Mesothelial cell of epicardium (in vitro differentiated cells): ENCODE results near the gene IFI44L. TPM values are rescaled to one million over a fixed set of nuclear protein-coding genes. Genes with fewer than 3 reads are reported as not detected.

Experiments used
- DNase-seq, 2 experiments: peaks; one replicate each; pipeline ENCODE4 v3.0.0; 2021; ENCODE audit warnings: low spot score in 2 of 2; ENCODE audit not compliant: unreplicated experiment in 2 of 2
- H3K27ac Mint-ChIP-seq: 2 replicates; pipeline ENCODE4 v1.8.0; 2021; ENCODE audit warnings: mixed read lengths
- H3K27me3 Mint-ChIP-seq: 2 replicates; pipeline ENCODE4 v1.8.0; 2021; ENCODE audit warnings: low read depth, mixed read lengths
- H3K36me3 Mint-ChIP-seq: 2 replicates; pipeline ENCODE4 v1.8.0; 2021; ENCODE audit warnings: mixed read lengths
- H3K4me1 Mint-ChIP-seq: 2 replicates; pipeline ENCODE4 v1.8.0; 2021; ENCODE audit warnings: mixed read lengths
- H3K4me3 Mint-ChIP-seq: 2 replicates; pipeline ENCODE4 v1.8.0; 2021; ENCODE audit warnings: mild to moderate bottlenecking, moderate library complexity, mixed read lengths
- H3K9me3 Mint-ChIP-seq: 2 replicates; pipeline ENCODE4 v1.8.0; 2021; ENCODE audit warnings: mixed read lengths
- CTCF ChIP-seq: fragments of 200-600 bp; sonication (generic); IDR thresholded peaks from one replicate; pipeline ENCODE4 v1.5.0; 2021; ENCODE audit warnings: antibody characterized with exemption; ENCODE audit not compliant: unreplicated experiment
- total RNA-seq: library from RNA; stranded (reverse); gene quantifications from 3 replicates; pipeline ENCODE4 v1.2.1, GENCODE V29; 2021

Gene IFI44L
- total RNA-seq, 1 donor from 2014 or later: 105 TPM

- H3K27ac Mint-ChIP-seq: no peak overlapping the region
- H3K27me3 Mint-ChIP-seq: peaks cover 14% of the 10 kb centered on the region
- H3K4me3 Mint-ChIP-seq: no peak overlapping the region
- no peak for TF ChIP-seq CTCF
- H3K9me3 Mint-ChIP-seq: peaks cover 48% of the 10 kb centered on the region
- H3K36me3 Mint-ChIP-seq: peaks cover 73% of the 10 kb centered on the region
- DNase-seq: no peak
- no peaks in the 10 kb centered on the region for H3K4me1 Mint-ChIP-seq
Measured at GRCh38 chr1:78641558-78641957, 21.3 kb downstream of the IFI44L start.

- H3K27ac Mint-ChIP-seq: no peak overlapping the region
- DNase-seq: no peak
- H3K4me1 Mint-ChIP-seq: peaks cover 10% of the 10 kb centered on the region
- H3K9me3 Mint-ChIP-seq: peaks cover 51% of the 10 kb centered on the region
- no peak overlapping the region for H3K4me3 Mint-ChIP-seq
- no peaks in the 10 kb centered on the region for H3K27me3 Mint-ChIP-seq
- no peak for TF ChIP-seq CTCF
- peaks cover 65% of the 10 kb centered on the region for H3K36me3 Mint-ChIP-seq
Measured at GRCh38 chr1:78645723-78646122, 25.5 kb downstream of the IFI44L start.

- Mint-ChIP-seq H3K27ac (no peak overlapping the region), H3K27me3 (peaks cover 3% of the 10 kb centered on the region), H3K36me3 (peaks cover 59% of the 10 kb centered on the region), H3K9me3 (peaks cover 50% of the 10 kb centered on the region), H3K4me1 (peaks cover 19% of the 10 kb centered on the region), H3K4me3 (no peak overlapping the region)
- TF ChIP-seq CTCF: no peak
- DNase-seq: no peak
Measured at GRCh38 chr1:78647238-78647637, 27.0 kb downstream of the IFI44L start.

- Mint-ChIP-seq H3K4me3 (peak within 1 kb of the TSS; percentile 67), H3K27ac (peak within 1 kb of the TSS; percentile 85), H3K4me1 (peaks cover 27% of the 10 kb centered on the region), H3K36me3 (peaks cover 44% of the 10 kb centered on the region), H3K9me3 (peaks cover 37% of the 10 kb centered on the region), H3K27me3 (peaks cover 10% of the 10 kb centered on the region)
- no peak for TF ChIP-seq CTCF
- peak in 1 of 2 experiments; percentile 72 for DNase-seq
Measured at GRCh38 chr1:78649628-78650027, 29.4 kb downstream of the IFI44L start, which contains the start of gene IFI44. Gene IFI44, plus strand, starts transcription at chr1:78649831. Its CDS starts 365 bp downstream, at chr1:78650196.

GRCh38 chr1:78650114-78650660, 29.9 kb downstream of the IFI44L start:
- no peak for DNase-seq
- Mint-ChIP-seq H3K4me3 (peak overlapping the region; percentile 67), H3K4me1 (peaks cover 27% of the 10 kb centered on the region), H3K27ac (peak overlapping the region; percentile 10), H3K27me3 (peaks cover 10% of the 10 kb centered on the region), H3K9me3 (peaks cover 37% of the 10 kb centered on the region), H3K36me3 (peaks cover 43% of the 10 kb centered on the region)
- no peak for TF ChIP-seq CTCF
